ENCODE measurements around the gene KDM8. TPM values are rescaled to one million over a fixed set of nuclear protein-coding genes. Genes with fewer than 3 reads are reported as not detected.

KDM8 gene
- total RNA-seq, 1 experiment from 2014 or later, result 10.9 TPM

- TF ChIP-seq STAT6 (CRISPR knock-in tag; conservative IDR thresholded peaks at IDR 0.05; ENCODE audit: low read depth) (no peak), ZNF138 (CRISPR knock-in tag; conservative IDR thresholded peaks at IDR 0.05) (no peak)
- TF ChIP-seq, protein P1, sequence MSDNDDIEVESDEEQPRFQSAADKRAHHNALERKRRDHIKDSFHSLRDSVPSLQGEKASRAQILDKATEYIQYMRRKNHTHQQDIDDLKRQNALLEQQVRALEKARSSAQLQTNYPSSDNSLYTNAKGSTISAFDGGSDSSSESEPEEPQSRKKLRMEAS (CRISPR knock-in tag; IDR thresholded peaks at IDR 0.05), result no peak
These were observed 17.6 kb upstream of the KDM8 start (continued) for GRCh38 chr16:27185776-27186130.

DNA sequence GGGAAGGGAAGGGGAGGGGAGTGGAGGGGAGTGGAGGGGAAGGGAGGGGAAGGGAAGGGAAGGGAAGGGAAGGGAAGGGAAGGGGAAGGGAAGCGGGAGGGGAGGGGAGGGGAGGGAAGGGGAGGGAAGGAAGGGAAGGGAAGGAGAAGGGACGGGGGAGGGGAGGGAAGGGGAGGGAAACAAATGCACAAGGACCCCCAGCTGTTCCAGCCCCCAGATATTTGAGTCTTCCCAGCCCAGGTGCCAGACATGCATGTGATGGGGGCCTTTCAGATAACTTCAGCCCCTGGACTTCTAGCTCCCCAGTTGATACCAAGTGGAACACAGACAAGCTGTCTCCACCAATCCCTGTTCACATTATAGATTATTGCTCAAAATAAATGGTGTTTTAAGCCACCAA, 14.7 kb upstream of the KDM8 start:
- Mint-ChIP-seq H3K9me3 (no peaks in the 10 kb centered on the region), H3K27me3 (ENCODE audit: low read depth) (no peaks in the 10 kb centered on the region; the same call in 1 of the 2 replicates), H3K36me3 (no peaks in the 10 kb centered on the region), H3K27ac (no peak overlapping the region), H3K4me3 (no peak overlapping the region), H3K4me1 (no peaks in the 10 kb centered on the region; the same call in 1 of the 2 replicates)
- ATAC-seq, result no peak
- no peak for DNase-seq (ENCODE audit: low spot score)
- ChIA-PET POLR2A (no interaction called here), CTCF (interaction anchor here (0.6 to 4.2 kb wide), 4 partner anchors 8 to 179 kb away, joined by 3 to 30 read pairs (median 8); no protein-coding TSS in a partner anchor)
- TF ChIP-seq, protein P1 (CRISPR knock-in tag; IDR thresholded peaks at IDR 0.05), result no peak
- TF ChIP-seq, protein P2, sequence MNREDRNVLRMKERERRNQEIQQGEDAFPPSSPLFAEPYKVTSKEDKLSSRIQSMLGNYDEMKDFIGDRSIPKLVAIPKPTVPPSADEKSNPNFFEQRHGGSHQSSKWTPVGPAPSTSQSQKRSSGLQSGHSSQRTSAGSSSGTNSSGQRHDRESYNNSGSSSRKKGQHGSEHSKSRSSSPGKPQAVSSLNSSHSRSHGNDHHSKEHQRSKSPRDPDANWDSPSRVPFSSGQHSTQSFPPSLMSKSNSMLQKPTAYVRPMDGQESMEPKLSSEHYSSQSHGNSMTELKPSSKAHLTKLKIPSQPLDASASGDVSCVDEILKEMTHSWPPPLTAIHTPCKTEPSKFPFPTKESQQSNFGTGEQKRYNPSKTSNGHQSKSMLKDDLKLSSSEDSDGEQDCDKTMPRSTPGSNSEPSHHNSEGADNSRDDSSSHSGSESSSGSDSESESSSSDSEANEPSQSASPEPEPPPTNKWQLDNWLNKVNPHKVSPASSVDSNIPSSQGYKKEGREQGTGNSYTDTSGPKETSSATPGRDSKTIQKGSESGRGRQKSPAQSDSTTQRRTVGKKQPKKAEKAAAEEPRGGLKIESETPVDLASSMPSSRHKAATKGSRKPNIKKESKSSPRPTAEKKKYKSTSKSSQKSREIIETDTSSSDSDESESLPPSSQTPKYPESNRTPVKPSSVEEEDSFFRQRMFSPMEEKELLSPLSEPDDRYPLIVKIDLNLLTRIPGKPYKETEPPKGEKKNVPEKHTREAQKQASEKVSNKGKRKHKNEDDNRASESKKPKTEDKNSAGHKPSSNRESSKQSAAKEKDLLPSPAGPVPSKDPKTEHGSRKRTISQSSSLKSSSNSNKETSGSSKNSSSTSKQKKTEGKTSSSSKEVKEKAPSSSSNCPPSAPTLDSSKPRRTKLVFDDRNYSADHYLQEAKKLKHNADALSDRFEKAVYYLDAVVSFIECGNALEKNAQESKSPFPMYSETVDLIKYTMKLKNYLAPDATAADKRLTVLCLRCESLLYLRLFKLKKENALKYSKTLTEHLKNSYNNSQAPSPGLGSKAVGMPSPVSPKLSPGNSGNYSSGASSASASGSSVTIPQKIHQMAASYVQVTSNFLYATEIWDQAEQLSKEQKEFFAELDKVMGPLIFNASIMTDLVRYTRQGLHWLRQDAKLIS (CRISPR knock-in tag; IDR thresholded peaks at IDR 0.05; ENCODE audit: borderline replicate concordance), result no peak
- TF ChIP-seq, protein P3, sequence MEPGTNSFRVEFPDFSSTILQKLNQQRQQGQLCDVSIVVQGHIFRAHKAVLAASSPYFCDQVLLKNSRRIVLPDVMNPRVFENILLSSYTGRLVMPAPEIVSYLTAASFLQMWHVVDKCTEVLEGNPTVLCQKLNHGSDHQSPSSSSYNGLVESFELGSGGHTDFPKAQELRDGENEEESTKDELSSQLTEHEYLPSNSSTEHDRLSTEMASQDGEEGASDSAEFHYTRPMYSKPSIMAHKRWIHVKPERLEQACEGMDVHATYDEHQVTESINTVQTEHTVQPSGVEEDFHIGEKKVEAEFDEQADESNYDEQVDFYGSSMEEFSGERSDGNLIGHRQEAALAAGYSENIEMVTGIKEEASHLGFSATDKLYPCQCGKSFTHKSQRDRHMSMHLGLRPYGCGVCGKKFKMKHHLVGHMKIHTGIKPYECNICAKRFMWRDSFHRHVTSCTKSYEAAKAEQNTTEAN (CRISPR knock-in tag; IDR thresholded peaks at IDR 0.05), result no peak
- TF ChIP-seq SP1 (CRISPR knock-in tag; conservative IDR thresholded peaks at IDR 0.05), result no peak
- TF ChIP-seq FOXP4 (CRISPR knock-in tag; IDR thresholded peaks at IDR 0.05), result no peak
- no peak for TF ChIP-seq NR2C2 (CRISPR knock-in tag; IDR thresholded peaks at IDR 0.05)
- TF ChIP-seq ESRRA (CRISPR knock-in tag; IDR thresholded peaks at IDR 0.05; ENCODE audit: borderline replicate concordance), result no peak
- no peak for TF ChIP-seq OVOL2 (CRISPR knock-in tag; IDR thresholded peaks at IDR 0.05; ENCODE audit: borderline replicate concordance)
- TF ChIP-seq ZNF281 (CRISPR knock-in tag; IDR thresholded peaks at IDR 0.05), result no peak
- TF ChIP-seq RELA (CRISPR knock-in tag; IDR thresholded peaks at IDR 0.05; ENCODE audit: borderline replicate concordance), result no peak
- TF ChIP-seq ATF6 (CRISPR knock-in tag; IDR thresholded peaks at IDR 0.05), result no peak
- TF ChIP-seq, protein P4, sequence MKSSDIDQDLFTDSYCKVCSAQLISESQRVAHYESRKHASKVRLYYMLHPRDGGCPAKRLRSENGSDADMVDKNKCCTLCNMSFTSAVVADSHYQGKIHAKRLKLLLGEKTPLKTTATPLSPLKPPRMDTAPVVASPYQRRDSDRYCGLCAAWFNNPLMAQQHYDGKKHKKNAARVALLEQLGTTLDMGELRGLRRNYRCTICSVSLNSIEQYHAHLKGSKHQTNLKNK (CRISPR knock-in tag; IDR thresholded peaks at IDR 0.05), result no peak
- TF ChIP-seq, protein P5, sequence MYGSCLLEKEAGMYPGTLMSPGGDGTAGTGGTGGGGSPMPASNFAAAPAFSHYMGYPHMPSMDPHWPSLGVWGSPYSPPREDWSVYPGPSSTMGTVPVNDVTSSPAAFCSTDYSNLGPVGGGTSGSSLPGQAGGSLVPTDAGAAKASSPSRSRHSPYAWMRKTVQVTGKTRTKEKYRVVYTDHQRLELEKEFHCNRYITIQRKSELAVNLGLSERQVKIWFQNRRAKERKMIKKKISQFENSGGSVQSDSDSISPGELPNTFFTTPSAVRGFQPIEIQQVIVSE (CRISPR knock-in tag; IDR thresholded peaks at IDR 0.05; ENCODE audit: borderline replicate concordance), result no peak
- TF ChIP-seq CBFB (CRISPR knock-in tag; IDR thresholded peaks at IDR 0.05; ENCODE audit: low read depth), result no peak
- TF ChIP-seq, protein P6, sequence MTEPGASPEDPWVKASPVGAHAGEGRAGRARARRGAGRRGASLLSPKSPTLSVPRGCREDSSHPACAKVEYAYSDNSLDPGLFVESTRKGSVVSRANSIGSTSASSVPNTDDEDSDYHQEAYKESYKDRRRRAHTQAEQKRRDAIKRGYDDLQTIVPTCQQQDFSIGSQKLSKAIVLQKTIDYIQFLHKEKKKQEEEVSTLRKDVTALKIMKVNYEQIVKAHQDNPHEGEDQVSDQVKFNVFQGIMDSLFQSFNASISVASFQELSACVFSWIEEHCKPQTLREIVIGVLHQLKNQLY (CRISPR knock-in tag; IDR thresholded peaks at IDR 0.05), result no peak
